Activated naive CD8-positive, alpha-beta T cell treated with anti-CD3 and anti-CD28 coated beads for 36 hours (primary cell): Measurements from ENCODE around the gene PCGF3. TPM values are rescaled to one million over a fixed set of nuclear protein-coding genes. Genes with fewer than 3 reads are reported as not detected.
"Not testable (repeated sequence)": the region's sequence is repeated elsewhere in the genome, so short reads cannot be mapped to it uniquely, and the experiment has no call there.

ENCODE experiments used
- DNase-seq: peaks from one replicate; pipeline ENCODE4 v3.0.0; 2021
- H3K27ac Mint-ChIP-seq: one replicate; pipeline ENCODE4 v1.8.0; 2022; ENCODE audit warnings: mild to moderate bottlenecking, moderate library complexity, mixed read lengths
- H3K27me3 Mint-ChIP-seq: one replicate; pipeline ENCODE4 v1.8.0; 2022; ENCODE audit warnings: mild to moderate bottlenecking, mixed read lengths
- H3K36me3 Mint-ChIP-seq: one replicate; pipeline ENCODE4 v1.8.0; 2021; ENCODE audit warnings: mild to moderate bottlenecking, mixed read lengths
- H3K4me1 Mint-ChIP-seq: one replicate; pipeline ENCODE4 v1.8.0; 2021; ENCODE audit warnings: mixed read lengths
- H3K4me3 Mint-ChIP-seq: one replicate; pipeline ENCODE4 v1.8.0; 2022; ENCODE audit warnings: mild to moderate bottlenecking, moderate library complexity, mixed read lengths
- H3K9me3 Mint-ChIP-seq: one replicate; pipeline ENCODE4 v1.8.0; 2022; ENCODE audit warnings: mixed read lengths
- total RNA-seq, 2 experiments: library from RNA; stranded (reverse); gene quantifications; one replicate each; pipeline ENCODE4 v1.2.3, GENCODE V29; 2021

Gene PCGF3
- total RNA-seq, 2 experiments from 2014 or later, result 19.7 to 21.2 TPM

DNA sequence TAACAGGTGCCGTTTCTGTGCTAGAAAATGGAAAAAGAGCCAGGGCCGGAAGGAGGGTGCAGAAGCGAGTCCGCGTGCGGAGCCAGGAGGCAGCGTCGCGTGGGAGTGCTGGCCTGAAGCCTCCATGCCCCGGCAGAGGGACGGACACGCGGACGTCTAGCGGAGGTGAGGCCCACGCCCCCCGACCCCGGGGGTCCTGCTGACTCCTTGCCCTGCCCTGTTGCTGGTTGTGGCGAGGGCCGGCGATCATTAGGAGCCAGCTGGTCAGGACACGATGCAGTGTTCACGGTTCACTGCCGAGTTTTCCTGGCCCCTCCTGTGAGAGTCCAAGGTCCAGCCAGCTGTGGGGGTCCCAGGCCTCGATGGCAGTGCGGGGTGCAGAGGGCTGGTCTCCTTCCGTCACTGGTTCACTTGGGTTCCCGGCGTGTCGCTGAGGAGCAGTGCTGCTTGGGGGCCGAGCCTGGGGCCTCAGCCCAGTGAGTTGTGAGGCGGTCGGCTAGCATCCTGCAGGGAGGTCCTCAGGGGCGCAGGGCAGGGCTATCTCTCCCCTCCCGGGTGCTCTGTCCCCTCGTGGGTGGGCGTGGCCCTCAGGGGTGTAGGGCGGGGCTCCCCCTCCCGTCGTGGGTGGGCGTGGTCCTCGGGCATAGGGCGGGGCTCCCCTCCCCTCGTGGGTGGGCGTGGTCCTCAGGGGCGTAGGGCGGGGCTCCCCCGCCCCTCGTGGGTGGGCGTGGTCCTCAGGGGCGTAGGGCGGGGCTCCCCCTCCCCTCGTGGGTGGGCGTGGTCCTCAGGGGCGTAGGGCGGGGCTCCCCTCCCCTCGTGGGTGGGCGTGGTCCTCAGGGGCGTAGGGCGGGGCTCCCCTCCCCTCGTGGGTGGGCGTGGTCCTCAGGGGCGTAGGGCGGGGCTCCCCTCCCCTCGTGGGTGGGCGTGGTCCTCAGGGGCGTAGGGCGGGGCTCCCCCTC is 25.6 kb downstream of the PCGF3 start:
- H3K27me3 Mint-ChIP-seq, H3K4me1 Mint-ChIP-seq, H3K27ac Mint-ChIP-seq, DNase-seq, H3K4me3 Mint-ChIP-seq, H3K9me3 Mint-ChIP-seq, H3K36me3 Mint-ChIP-seq: not testable (repeated sequence)

DNA sequence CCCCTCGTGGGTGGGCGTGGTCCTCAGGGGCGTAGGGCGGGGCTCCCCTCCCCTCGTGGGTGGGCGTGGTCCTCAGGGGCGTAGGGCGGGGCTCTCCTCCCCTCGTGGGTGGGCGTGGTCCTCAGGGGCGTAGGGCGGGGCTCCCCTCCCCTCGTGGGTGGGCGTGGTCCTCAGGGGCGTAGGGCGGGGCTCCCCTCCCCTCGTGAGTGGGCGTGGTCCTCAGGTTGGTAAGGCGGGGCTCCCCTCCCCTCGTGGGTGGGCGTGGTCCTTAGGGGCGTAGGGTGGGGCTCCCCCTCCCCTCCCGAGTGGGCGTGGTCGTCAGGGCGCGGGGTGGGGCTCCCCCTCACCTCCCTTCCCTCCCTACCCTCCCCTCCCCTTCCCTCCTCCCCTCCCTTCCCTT is 26.3 kb downstream of the PCGF3 start:
- not testable (repeated sequence) for H3K27ac Mint-ChIP-seq, H3K4me1 Mint-ChIP-seq, H3K9me3 Mint-ChIP-seq, DNase-seq, H3K27me3 Mint-ChIP-seq, H3K4me3 Mint-ChIP-seq, H3K36me3 Mint-ChIP-seq

DNA sequence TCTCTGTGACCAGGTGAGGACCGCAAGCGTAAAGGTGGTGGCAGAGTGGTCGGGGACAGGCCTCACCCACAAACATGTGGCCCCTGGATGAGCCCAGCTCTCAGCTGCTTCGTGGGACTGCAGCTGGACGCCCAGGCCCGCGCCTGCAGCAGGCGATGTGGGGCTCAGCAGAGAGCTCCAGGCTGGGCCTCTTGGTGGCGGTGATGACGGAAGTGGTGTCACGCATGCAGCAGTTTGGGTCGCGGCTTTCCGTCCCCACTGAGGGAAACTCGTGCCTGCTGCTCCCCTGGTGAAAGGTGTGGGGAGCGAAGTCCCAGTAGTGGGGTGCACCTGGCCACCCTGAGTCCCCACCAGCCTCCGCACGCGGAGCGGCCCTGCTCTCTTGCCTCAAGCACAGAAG is 26.9 kb downstream of the PCGF3 start:
- Mint-ChIP-seq H3K27ac (no peak overlapping the region), H3K4me3 (no peak overlapping the region)

DNA sequence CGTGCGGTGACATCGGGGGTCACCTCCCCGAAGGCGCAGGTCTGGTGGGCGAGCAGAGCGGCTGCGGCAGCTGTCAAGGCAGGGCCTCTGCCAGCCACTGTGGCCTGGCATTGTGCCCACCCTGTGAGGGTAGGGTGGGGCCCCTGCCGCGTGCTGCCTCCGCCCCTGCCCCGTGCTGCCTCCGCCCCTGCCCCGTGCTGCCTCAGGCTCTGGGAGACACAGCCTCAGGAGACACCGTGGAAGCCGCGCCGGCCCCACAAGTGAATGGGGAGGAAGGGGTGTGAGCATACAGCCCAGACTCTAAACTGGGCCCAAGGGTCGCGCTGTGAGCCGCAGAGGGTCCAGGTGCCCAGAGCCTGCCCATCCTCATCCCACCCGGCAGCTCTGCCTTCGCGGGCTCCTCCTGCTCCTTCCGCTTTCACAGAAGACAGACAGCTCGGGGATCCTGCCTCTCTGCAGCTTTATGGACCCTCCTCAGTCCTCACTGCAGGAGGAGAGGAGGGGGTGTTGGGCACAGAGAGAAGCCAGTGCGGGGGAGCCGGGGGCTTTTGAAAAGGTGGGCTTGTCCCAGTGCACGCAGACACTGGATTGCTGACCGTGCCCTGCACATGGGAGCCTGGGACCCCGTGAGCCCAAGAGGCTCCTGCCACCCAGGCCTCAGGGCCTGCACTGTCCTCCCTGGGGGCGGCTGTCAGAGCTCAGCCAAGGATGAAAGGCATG is 27.4 kb downstream of the PCGF3 start:
- peaks cover 2% of the 10 kb centered on the region for H3K36me3 Mint-ChIP-seq
- H3K4me3 Mint-ChIP-seq, result no peak overlapping the region
- no peaks in the 10 kb centered on the region for H3K9me3 Mint-ChIP-seq
- DNase-seq, result no peak
- no peaks in the 10 kb centered on the region for H3K27me3 Mint-ChIP-seq
- H3K27ac Mint-ChIP-seq, result no peak overlapping the region
- no peaks in the 10 kb centered on the region for H3K4me1 Mint-ChIP-seq

More for the DNA sequence above, 26.9 kb downstream of the PCGF3 start:
- no peaks in the 10 kb centered on the region for H3K9me3 Mint-ChIP-seq
- peaks cover 2% of the 10 kb centered on the region for H3K36me3 Mint-ChIP-seq
- DNase-seq, result no peak
- no peaks in the 10 kb centered on the region for H3K27me3 Mint-ChIP-seq
- H3K4me1 Mint-ChIP-seq, result no peaks in the 10 kb centered on the region

DNA sequence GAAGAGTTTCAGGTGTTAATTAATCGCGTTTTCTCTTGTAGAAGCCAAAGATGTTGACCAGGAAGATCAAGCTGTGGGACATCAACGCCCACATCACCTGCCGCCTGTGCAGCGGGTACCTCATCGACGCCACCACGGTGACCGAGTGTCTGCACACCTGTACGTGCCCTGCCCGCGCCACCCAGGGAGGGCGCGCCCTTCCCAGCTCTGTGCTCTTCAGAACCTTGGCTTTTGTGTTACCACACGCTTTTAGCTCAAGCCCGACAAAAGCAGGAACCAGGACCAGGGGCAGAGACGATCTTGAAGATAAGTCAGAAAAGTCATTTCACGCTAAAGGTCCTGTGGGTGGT is 28.0 kb downstream of the PCGF3 start:
- no peak for DNase-seq
- Mint-ChIP-seq H3K27me3 (no peaks in the 10 kb centered on the region), H3K9me3 (no peaks in the 10 kb centered on the region), H3K4me1 (no peaks in the 10 kb centered on the region), H3K27ac (no peak overlapping the region), H3K4me3 (no peak overlapping the region), H3K36me3 (peaks cover 2% of the 10 kb centered on the region)

DNA sequence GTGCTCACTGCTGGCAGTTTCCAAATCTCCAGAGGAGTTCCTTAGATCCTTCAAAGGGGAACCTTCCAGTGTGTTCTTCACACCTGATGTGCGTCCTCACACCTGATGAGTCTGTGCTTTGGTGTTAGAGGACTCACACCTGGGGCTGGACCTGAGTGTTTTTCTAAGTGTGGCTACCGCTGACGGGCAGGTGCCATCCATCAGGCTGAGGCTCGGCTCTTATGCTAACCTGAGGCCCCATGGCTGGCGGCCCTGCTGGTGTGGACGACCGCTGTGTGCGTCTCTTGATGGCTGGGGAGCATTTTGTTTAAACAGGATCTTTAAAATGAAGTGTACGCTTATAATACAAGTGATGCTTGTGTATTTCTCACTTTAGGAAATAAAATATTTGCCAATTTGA is 28.4 kb downstream of the PCGF3 start:
- Mint-ChIP-seq H3K27me3 (no peaks in the 10 kb centered on the region), H3K27ac (no peak overlapping the region), H3K4me3 (no peak overlapping the region), H3K9me3 (no peaks in the 10 kb centered on the region), H3K4me1 (no peaks in the 10 kb centered on the region), H3K36me3 (peaks cover 2% of the 10 kb centered on the region)
- no peak for DNase-seq

DNA sequence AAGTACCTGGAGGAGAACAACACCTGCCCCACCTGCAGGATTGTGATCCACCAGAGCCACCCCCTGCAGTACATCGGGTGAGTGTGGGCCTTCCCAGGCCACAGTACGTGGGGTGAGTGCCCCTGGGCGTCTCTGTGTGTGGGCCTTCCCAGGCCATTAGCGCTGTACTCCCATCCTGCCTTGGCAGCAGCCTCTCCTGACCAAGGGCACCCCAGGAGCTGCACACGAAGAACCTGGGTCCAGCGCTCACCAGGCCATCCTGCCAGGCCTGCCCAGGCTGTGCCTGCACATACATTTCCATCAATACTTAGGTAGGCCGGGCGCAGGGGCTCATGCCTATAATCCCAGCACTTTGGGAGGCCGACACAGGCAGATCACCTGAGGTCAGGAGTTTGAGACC is 29.3 kb downstream of the PCGF3 start:
- Mint-ChIP-seq H3K27me3 (no peaks in the 10 kb centered on the region), H3K27ac (no peak overlapping the region), H3K4me1 (no peaks in the 10 kb centered on the region), H3K36me3 (peaks cover 2% of the 10 kb centered on the region), H3K4me3 (no peak overlapping the region), H3K9me3 (no peaks in the 10 kb centered on the region)
- no peak for DNase-seq

DNA sequence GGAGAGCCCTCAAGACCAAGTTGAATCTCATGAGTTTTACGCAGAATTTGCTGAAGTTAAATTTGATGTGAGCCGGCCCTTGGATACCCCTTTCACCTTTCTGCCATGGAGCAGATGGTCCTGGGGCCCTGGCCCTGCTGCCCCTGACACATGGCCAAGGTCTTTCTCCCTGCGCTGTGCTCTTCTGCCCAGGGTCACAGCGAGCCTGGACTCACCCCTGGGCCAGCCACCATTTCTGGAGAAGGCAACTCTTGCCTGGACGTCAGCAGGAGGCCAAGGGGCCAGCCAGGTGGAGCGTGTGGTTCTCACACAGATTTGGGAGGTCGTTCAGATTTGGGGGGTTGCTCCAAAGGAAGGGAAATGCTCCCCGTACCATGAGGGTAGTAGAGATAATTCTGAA is 30.0 kb downstream of the PCGF3 start:
- Mint-ChIP-seq H3K27ac (no peak overlapping the region), H3K36me3 (peaks cover 2% of the 10 kb centered on the region)

DNA sequence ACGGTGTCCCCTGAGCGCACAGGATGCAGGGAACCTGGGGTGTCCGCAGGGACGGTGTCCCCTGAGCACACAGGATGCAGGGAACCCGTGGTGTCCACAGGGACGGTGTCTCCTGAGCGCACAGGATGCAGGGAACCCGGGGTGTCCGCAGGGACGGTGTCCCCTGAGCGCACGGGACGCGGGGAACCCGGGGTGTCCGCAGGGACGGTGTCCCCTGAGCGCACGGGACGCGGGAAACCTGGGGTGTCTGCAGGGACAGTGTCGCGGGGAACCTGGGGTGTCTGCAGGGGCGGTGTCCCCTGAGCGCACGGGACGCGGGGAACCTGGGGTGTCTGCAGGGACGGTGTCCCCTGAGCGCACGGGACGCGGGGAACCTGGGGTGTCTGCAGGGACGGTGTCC is 30.9 kb downstream of the PCGF3 start:
- not testable (repeated sequence) for H3K27ac Mint-ChIP-seq, H3K27me3 Mint-ChIP-seq, DNase-seq, H3K4me1 Mint-ChIP-seq, H3K36me3 Mint-ChIP-seq, H3K4me3 Mint-ChIP-seq, H3K9me3 Mint-ChIP-seq

More for the DNA sequence above, 30.0 kb downstream of the PCGF3 start:
- Mint-ChIP-seq H3K4me1 (no peaks in the 10 kb centered on the region), H3K4me3 (no peak overlapping the region), H3K27me3 (no peaks in the 10 kb centered on the region), H3K9me3 (no peaks in the 10 kb centered on the region)
- no peak for DNase-seq

DNA sequence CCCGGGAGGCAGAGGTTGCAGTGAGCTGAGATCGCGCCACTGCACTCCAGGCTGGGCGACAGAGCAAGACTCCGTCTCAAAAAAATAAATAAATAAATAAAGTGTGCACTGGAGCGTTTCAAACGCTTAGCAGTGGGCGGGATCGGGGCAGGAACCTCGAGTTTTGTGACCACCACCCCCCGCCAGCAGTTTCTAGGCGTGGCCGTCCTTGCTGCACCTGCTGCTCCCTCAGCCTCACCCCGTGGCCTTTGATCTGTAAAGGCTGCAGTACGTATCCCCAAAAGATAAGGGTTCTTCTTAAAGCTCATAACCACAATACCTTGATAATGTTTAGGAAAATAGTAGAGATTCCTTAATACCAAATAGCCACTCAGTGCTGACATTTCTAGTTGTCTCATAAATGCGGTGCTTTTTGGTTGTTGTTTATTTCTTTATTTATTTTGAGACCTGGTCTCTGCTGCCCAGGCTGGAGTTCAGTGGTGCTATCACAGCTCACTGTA is 33.2 kb downstream of the PCGF3 start:
- no peak for DNase-seq
- H3K36me3 Mint-ChIP-seq, result no peaks in the 10 kb centered on the region
- no peak overlapping the region for H3K4me3 Mint-ChIP-seq
- H3K4me1 Mint-ChIP-seq, result no peaks in the 10 kb centered on the region
- no peaks in the 10 kb centered on the region for H3K27me3 Mint-ChIP-seq
- no peak overlapping the region for H3K27ac Mint-ChIP-seq
- no peaks in the 10 kb centered on the region for H3K9me3 Mint-ChIP-seq

DNA sequence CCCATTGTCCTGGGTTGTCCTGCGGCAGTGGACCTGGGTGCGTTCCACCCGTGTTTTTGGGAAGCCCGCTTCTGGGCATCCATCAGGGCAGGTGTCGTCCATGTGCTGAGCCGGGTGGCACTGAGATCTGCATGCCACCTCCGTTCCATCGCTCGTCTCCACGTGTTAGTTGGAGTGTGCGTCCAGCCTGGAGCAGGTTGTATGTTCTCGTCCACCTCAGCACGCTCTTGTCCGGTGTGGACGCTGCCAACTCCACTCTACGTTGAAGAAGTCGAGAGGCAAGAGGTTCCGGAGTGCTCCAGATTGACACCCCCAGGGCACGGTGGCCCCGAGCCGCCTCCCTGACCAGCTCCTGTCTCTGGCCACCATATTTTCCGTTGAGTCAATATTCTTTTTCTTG is 33.9 kb downstream of the PCGF3 start:
- H3K4me1 Mint-ChIP-seq, result no peaks in the 10 kb centered on the region
- no peaks in the 10 kb centered on the region for H3K27me3 Mint-ChIP-seq
- H3K27ac Mint-ChIP-seq, result no peak overlapping the region
- H3K4me3 Mint-ChIP-seq, result no peak overlapping the region
- H3K9me3 Mint-ChIP-seq, result no peaks in the 10 kb centered on the region
- H3K36me3 Mint-ChIP-seq, result peaks cover 3% of the 10 kb centered on the region
- no peak for DNase-seq

DNA sequence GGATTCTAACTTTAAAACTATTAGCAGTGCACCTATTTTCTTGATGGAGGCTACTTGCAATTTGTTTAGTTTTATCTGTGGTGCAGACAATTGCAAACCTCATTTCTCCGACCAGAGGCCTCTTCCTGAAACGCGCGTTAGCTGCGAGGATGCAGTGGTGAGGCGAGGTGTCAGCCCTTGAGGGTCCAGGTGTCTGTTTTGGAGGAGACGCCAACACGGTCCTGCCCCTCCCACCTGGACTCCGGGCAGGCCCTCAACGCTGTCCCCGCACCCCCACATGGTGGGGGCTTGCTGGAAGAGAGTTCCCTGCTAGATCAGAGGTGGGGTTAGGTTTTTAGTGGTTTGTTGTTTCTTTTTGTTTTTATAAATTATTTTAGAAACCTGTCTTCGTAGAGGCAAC is 34.4 kb downstream of the PCGF3 start:
- Mint-ChIP-seq H3K27ac (no peak overlapping the region), H3K9me3 (no peaks in the 10 kb centered on the region)

DNA sequence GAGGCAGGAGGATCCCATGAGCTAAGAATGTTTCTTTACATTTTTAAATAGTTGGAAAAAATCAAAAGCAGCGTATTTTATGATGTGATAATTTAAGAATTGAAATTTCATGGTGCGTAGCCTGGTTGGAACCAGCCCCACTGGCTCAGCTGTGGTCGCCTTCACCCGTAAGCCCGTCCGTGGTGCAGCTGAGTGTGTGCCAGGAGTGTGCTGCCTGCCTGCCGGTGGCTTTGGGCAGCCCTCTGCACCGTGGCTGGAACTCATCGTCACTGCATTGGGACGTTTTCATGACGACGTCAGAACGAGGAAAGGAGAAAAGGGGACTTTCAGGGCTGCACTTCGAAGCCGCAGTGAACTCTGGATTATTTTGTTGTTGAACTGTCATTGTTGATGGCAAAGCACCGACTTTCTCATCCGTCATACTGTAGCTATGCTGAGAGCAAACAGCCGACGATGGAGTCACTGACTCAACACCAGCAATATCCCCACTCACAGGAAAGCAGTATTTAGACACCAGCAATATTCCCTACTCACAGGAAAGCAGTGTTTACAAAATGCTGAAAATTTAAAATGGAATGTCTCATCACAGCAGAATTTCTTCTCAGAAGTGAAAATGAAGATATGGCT is 35.1 kb downstream of the PCGF3 start:
- Mint-ChIP-seq H3K36me3 (peaks cover 3% of the 10 kb centered on the region), H3K4me1 (no peaks in the 10 kb centered on the region), H3K4me3 (no peak overlapping the region), H3K27me3 (no peaks in the 10 kb centered on the region), H3K9me3 (no peaks in the 10 kb centered on the region), H3K27ac (no peak overlapping the region)
- DNase-seq, result no peak

More for the DNA sequence above, 34.4 kb downstream of the PCGF3 start:
- no peaks in the 10 kb centered on the region for H3K4me1 Mint-ChIP-seq
- no peak overlapping the region for H3K4me3 Mint-ChIP-seq
- H3K27me3 Mint-ChIP-seq, result no peaks in the 10 kb centered on the region
- no peak for DNase-seq
- H3K36me3 Mint-ChIP-seq, result peaks cover 3% of the 10 kb centered on the region

DNA sequence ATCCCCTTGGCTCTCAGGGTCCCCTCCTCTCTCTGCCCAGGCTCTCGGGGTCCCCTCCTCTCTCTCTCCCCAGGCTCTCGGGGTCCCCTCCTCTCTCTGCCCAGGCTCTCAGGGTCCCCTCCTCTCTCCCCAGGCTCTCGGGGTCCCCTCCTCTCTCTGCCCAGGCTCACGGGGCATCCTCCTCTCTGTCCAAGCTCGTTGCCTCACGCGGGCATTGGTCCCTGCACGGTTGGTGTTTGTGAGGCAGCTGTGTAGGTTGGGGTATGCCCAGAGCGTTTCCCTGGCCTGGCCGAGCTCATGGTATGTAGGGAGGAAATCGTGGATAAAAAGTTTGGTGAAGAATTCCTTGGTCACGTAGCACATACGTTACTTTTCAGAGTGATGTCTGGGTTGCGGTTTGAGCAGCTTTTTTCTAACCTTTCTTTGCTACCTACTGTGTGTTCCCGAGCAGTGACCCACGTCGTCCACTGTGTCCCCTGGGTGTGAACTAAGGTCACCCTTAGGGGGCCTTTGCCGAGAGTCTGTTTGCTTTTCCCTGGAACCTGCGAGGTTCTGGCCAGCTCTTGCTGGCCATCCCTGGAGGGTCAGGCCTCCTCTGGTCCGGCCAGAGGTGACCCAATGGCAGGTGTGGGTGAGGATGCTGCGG is 36.6 kb downstream of the PCGF3 start:
- peaks cover 3% of the 10 kb centered on the region for H3K36me3 Mint-ChIP-seq
- DNase-seq, result no peak
- no peak overlapping the region for H3K4me3 Mint-ChIP-seq
- no peaks in the 10 kb centered on the region for H3K27me3 Mint-ChIP-seq
- H3K4me1 Mint-ChIP-seq, result no peaks in the 10 kb centered on the region
- no peak overlapping the region for H3K27ac Mint-ChIP-seq
- H3K9me3 Mint-ChIP-seq, result no peaks in the 10 kb centered on the region
